Cardiac septum (tissue), 1 donor: ENCODE measurements around the gene TSR2. TPM values are rescaled to one million over a fixed set of nuclear protein-coding genes. Genes with fewer than 3 reads are reported as not detected.
A peak's percentile ranks its signal among the peaks of the same experiment; 100 is the strongest.
"Not testable (repeated sequence)": the region's sequence is repeated elsewhere in the genome, so short reads cannot be mapped to it uniquely, and the experiment has no call there.

Experiments used
- DNase-seq: peaks from one replicate; pipeline ENCODE4 v3.0.0-alpha.2; 2020; ENCODE audit warnings: low spot score
- intact Hi-C: fragments of 100-400 bp; cut with DNase I; formaldehyde crosslinking; loops from one replicate; pipeline ENCODE4 v1.14.0; 2022
- total RNA-seq: library from RNA; stranded (reverse); fragmentation: NEBNext Ultra II Directional; extraction: Animal tissue kit (Norgen Biotek cat#: 25700); gene quantifications from one replicate; pipeline ENCODE4 v1.2.1, GENCODE V29; 2021
- donor health status: DM: no; HTN: no; CAD: no.

Gene TSR2
- total RNA-seq, 1 donor from 2014 or later: 37.6 TPM

GRCh38 chrX:54470054-54470760 lies 30.0 kb downstream of the TSR2 start:
- no peak for DNase-seq
- intact Hi-C loops: no loop called here

GRCh38 chrX:54473993-54474859 lies 34.0 kb downstream of the TSR2 start:
- DNase-seq: no peak
- intact Hi-C loops: no loop called here

- no peak for DNase-seq
- intact Hi-C loops: loop anchor here (5.0 kb wide), 1 partner anchor 53 kb away; the partner anchor contains the start of gene GNL3L
These were observed 39.2 kb downstream of the TSR2 start for GRCh38 chrX:54479136-54480111.

- no peak for DNase-seq
These were observed 42.8 kb downstream of the TSR2 start for GRCh38 chrX:54482839-54483593.

GRCh38 chrX:54483946-54484345 lies 43.7 kb downstream of the TSR2 start:
- intact Hi-C loops: loop anchor here (5.0 kb wide), 1 partner anchor 48 kb away; the partner anchor contains the start of gene GNL3L
- DNase-seq: no peak

More at GRCh38 chrX:54482839-54483593, 42.8 kb downstream of the TSR2 start:
- intact Hi-C loops: loop anchor here (5.0 kb wide), 1 partner anchor 49 kb away; the partner anchor contains the start of gene GNL3L

- intact Hi-C loops: loop anchor here (5.0 kb wide), 1 partner anchor 48 kb away; the partner anchor contains the start of gene GNL3L
- DNase-seq: no peak
These were observed 44.5 kb downstream of the TSR2 start for GRCh38 chrX:54484666-54485065.

- intact Hi-C loops, DNase-seq: not testable (repeated sequence)
These were observed 49.6 kb downstream of the TSR2 start for GRCh38 chrX:54489819-54490218.

- no peak for DNase-seq
- intact Hi-C loops: no loop called here
These were observed 52.1 kb downstream of the TSR2 start for GRCh38 chrX:54492340-54492739.

GRCh38 chrX:54494166-54494988 lies 54.2 kb downstream of the TSR2 start:
- intact Hi-C loops: no loop called here
- peak; percentile 56 for DNase-seq

Other genes starting within 250 kb of the TSR2 start
- 0.65 TPM for gene WNK3, start 82.4 kb upstream of the TSR2 start, total RNA-seq
- gene FGD1, start 55.8 kb downstream of the TSR2 start, total RNA-seq: 8.0 TPM
- 35.3 TPM for gene GNL3L, start 89.8 kb downstream of the TSR2 start, total RNA-seq